ENCODE measurements around the gene ZGPAT.

The ZGPAT gene

DNA sequence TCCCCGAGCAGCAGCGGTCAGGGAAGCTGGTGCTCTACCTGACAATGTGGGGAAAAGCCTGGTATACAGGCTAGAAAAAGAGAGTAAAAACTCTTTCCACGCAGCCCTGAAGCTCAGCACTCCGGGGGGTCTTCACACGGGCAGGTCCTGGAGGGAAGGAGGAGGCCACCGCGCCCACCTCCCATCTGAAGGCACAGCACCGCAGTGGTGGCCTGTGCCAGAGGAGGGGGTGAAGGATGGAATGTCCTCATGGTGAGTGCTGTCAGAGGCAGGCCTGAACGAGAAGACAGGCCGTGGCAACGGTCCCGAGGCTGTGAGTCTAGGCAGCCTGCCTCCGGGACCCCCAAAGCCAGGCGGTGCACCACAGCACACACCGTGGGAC is 37.6 kb downstream of the ZGPAT start:
- no peak for FAIRE-seq

DNA sequence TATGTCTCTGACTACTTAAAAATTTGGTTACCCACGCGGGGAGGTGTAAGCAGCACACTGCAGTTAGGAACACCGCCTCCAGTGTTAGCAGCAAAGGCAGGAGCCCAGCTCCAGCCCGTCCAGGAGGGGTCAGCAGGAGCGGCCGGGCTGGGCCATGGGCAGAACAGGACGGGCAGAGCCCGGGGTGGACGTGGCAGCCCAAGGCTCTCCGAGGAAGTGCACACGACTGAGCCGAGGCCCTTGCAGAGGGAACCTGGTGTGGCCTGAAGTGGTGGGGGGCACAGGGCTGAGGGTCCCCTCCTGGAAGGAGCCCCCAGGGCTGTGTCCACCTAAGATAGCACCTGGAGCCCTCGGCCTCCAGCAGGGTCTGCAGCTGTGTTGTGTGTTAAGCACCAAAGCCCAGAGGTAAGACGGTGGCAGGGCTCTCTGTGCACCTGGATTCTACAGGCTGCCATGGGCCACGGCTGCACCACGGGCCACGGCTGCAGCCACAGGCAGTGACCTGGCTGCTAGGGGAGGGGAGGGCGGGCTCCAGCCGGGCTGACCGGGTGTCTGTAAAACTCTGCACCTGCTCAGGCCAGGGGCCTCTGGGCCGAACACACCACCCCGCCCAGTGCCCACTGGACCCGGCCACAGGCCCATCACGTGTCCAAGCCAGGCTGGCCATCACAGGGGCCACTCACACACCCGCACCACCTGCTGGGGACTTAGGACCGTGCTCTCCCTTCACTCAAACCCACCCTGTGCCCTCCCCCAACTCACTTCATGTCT is 38.3 kb downstream of the ZGPAT start:
- FAIRE-seq, result no peak

DNA sequence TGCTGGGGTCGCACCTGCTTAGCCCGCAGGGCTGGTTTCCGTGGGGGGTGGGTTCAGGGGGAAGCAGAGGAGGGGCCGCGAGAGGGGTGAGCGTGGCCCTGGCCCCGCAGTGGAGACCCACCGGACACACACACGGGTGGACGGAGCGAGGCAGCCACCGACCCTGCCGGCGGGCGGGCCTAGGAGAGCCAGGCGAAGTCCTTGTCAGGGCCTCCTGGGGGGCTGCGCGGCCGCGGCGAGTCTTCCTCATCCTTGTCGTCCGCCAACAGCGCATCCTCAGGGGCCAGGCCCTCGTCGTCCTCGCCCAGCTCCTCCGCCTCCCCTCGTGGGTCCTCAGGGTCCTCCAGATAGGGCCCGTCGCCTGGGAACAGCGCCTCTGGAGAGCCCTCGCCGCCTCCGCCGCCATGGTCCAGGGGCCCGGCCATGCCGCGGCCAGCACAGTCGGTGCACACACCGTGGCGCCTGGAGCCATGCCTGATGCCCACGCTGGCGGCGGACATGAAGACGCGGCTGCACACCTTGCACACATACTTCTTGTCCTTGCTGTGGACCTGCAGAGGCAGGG is 39.0 kb downstream of the ZGPAT start:
- no peak for FAIRE-seq

DNA sequence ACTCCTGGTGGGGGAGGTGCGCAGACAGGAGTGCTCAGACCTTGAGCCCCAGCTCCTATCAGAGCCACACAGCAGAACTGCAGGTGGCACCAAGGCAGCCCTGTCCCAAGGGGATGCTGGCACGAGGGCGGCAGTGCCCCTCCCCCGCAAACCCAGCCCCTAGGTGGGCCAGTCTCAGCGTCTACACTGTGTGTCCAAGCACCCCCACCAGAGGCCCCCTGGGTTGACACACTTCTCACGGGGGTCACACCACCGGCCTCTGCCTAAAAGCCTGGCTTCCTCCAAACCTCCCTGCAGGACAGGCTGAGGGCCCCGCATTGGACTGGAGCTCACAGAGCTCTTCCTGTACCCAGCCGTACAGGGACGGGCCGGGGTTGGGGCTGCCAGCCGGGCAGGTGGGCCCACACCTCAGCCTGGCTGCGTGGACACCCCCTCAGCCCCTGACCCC is 39.8 kb downstream of the ZGPAT start:
- FAIRE-seq, result no peak

DNA sequence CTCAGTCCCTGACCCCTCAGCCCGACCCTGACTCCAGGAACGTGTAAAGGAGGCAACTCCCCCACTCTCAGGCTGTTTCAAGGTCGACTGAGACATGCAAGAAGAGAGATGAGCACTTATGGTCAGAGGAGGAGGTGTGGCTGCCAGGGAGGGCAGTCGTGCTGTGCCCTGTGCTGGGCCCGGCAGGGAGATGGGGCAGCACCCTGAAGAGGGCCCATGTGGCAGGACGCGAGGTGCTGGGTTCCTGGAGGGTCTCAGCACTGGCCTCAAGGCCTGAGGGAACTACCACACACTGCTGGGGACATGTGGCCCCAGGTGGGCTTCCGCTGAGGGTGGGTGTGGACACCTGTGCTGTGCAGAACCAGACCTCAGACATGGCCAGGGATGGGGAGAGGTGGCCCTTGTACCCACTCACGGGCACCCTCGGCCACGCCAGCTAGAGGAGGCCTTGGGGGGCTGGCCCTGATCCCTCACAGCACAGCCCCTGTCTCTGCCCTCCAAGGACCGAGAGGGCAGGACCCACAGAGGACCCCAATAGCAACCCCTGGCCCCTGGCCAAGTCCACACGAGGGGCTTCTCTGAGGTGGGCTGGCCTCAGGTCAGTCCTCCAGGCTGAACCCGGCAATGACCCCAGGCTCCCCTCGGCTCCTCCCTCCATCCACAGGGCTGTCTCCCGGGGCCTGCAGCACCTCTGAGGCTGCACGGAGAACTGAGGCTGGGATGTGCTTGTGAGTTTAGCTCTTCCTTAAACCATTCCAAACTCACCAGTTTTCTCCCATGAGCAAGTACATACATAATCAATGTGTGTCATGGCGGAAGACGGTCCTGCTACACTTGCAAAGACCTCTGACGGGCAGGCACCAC is 40.5 kb downstream of the ZGPAT start:
- no peak for FAIRE-seq

DNA sequence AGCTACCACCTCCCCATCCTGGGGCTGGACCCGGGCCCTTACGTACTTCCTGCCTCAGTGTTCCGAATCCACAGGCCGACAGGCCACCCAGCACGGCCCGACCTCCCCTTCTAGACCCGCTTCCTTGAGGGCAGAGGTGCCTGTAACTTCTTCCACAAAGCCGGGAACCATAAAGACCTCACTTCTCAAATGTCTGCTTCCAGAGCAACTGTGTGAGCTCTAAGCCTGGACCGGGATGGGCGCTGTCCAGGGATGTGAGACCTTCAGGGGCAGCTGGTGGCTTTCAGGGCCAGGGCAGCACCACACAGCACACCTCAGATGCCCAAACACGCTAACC is 41.1 kb downstream of the ZGPAT start:
- no peak for FAIRE-seq

GRCh38 chr20:63749597-63750508 is 42.0 kb downstream of the ZGPAT start:
- no peak for FAIRE-seq

DNA sequence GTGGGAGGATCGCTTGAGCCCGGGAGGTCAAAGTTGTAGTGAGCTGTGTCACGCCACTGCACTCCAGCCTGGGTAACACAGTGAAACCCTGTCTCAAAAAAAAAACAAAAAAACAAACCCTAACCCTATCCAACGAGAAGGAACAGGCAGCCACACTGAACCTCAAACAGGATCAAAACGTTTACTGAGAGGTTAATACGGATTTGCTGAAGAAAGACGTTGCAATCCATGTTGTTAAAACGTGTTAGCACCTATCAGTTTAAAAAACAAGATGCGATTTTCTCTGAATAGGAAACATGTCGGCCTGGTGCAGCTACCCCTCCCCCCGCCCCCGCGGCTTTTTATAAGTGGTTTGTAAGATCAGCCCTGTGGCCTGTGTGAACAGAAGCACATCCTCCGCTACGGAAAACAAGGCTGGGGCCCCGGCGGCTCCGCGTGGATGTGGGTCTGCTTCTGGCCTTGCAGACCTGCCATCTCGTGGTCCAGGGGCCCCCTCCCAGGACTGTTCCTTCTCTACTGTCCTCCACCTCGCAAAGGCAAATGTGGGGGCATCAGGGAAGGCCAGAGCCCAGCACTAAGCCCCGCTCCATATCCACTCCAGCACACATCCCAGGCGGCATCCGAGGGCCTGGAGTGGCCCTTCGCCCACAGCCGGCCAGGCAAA is 43.1 kb downstream of the ZGPAT start:
- FAIRE-seq, result no peak

DNA sequence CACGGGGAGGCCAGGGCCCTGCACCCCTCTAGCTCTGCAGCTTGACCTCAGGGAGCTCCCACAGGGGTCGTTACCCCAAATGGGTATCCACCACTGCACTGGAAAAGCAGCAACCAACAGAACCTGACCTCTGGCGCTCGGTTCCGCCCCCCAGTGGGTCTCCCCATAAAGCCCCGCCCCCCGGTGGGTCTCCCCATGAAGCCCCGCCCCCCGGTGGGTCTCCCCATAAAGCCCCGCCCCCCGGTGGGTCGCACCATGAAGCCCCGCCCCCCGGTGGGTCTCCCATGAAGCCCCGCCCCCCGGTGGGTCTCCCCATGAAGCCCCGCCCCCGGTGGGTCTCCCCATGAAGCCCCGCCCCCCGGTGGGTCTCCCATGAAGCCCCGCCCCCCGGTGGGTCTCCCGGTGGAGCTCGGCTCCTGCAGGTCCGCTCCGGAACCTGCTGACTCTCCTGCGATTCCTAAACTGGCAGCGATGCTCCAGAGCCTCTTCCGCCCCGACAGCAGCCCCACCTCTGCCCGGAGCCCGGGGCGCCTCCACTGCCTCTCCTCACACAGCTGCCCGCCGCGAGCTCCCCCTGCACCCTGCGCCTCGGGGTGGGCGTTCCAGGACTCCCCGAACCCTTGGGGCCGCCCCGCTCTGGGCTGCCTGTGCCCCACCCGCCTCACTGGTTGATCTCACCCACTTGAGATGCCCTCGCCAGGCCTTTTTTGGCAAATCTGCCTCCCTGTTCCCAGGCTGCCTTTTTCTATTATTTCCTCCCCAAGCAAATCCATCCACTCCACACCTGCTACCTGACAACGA is 43.8 kb downstream of the ZGPAT start:
- FAIRE-seq, result no peak

GRCh38 chr20:63752411-63753101 is 44.7 kb downstream of the ZGPAT start:
- FAIRE-seq, result no peak

- FAIRE-seq, result no peak
These were observed 45.5 kb downstream of the ZGPAT start for GRCh38 chr20:63753381-63753780.

GRCh38 chr20:63754008-63754407 is 46.2 kb downstream of the ZGPAT start:
- no peak for FAIRE-seq

GRCh38 chr20:63755933-63756647 is 48.3 kb downstream of the ZGPAT start:
- no peak for FAIRE-seq

- no peak for FAIRE-seq
These were observed 48.8 kb downstream of the ZGPAT start for GRCh38 chr20:63756648-63756991.

GRCh38 chr20:63758152-63758551 is 50.3 kb downstream of the ZGPAT start:
- FAIRE-seq, result no peak

DNA sequence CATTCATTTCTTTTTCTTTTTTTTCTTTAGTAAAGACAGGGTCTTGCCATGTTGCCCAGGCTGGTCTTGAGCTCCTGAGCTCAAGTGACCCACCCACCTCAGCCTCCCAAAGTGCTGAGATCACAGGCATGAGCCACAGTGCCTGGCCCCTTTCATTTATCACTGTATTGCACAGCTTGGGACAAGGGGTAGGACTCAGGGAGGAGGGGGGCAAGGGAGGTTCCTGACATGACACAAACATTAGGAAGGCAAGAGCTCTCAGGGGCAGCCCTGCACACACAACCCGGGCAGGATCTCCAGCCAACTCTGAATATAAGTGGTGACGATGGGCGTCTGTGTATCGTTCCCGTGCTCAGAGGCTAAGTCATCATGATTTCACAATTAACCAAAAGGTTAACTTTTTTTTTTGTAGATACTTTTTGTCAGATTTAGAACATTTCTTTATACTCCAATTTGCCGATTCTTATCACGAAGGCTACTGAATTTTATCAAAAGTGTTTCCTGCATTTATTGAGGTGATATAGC is 51.6 kb downstream of the ZGPAT start:
- no peak for FAIRE-seq

GRCh38 chr20:63765082-63765873 is 57.4 kb downstream of the ZGPAT start:
- no peak for FAIRE-seq

DNA sequence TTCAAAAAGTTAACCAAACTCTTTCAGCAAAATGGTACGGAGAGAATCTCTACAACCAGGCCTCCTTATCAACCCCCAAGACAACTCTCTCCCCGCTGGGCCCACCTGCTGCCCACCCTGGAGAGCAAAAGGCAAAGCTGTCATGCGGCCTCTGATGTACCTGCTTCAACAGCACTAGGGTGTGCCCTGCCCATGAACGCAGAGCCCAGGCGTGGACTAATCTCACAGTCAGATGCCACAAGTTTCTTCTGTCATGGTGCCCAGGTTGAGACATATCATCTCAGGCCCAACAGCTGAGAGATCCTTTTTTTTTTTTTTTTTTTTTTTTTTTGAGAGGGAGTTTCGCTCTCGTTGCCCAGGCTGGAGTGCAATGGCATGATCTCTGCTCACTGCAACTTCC is 58.1 kb downstream of the ZGPAT start:
- FAIRE-seq, result no peak
